Loucy (cell line): Measurements from ENCODE around the gene KAT2A.

ENCODE experiments used
- H2AFZ ChIP-seq: fragments of 200-600 bp; sonication (generic); 2 replicates; pipeline ENCODE4 v1.6.0; 2016; ENCODE audit warnings: antibody characterized with exemption, mild to moderate bottlenecking, low read length, moderate library complexity
- H3F3A ChIP-seq: fragments of 200-600 bp; 2 replicates; pipeline ENCODE4 v1.6.0; 2016; ENCODE audit warnings: antibody characterized with exemption, low read depth, mild to moderate bottlenecking
- H3K27me3 ChIP-seq: fragments of 200-600 bp; sonication (generic); 2 replicates; pipeline ENCODE4 v1.6.1; 2014; ENCODE audit warnings: low read length, mild to moderate bottlenecking; ENCODE audit not compliant: insufficient read depth, poor library complexity, severe bottlenecking
- H3K36me3 ChIP-seq: fragments of 200-600 bp; sonication (generic); 2 replicates; pipeline ENCODE4 v1.6.1; 2016; ENCODE audit warnings: low read length; ENCODE audit not compliant: insufficient read depth
- H3K4me1 ChIP-seq: fragments of 200-600 bp; sonication (generic); 2 replicates; pipeline ENCODE4 v1.5.1; 2014; ENCODE audit warnings: low read length, mild to moderate bottlenecking; ENCODE audit not compliant: insufficient read depth, poor library complexity, severe bottlenecking
- H3K4me2 ChIP-seq: fragments of 200-600 bp; sonication (generic); 2 replicates; pipeline ENCODE4 v1.6.0; 2014; ENCODE audit warnings: antibody characterized with exemption, low read length, low read depth, mild to moderate bottlenecking; ENCODE audit not compliant: poor library complexity, severe bottlenecking
- H3K4me3 ChIP-seq: fragments of 200-600 bp; sonication (generic); 2 replicates; pipeline ENCODE4 v1.5.1; 2014; ENCODE audit warnings: low read length, mild to moderate bottlenecking, mixed read lengths; ENCODE audit not compliant: poor library complexity, severe bottlenecking
- H3K79me2 ChIP-seq: fragments of 200-600 bp; sonication (generic); 2 replicates; pipeline ENCODE4 v1.6.1; 2014; ENCODE audit warnings: low read length; ENCODE audit not compliant: insufficient read depth
- H3K9ac ChIP-seq: fragments of 200-600 bp; sonication (generic); 2 replicates; pipeline ENCODE4 v1.6.0; 2014; ENCODE audit warnings: mild to moderate bottlenecking, low read depth, low read length, moderate library complexity; ENCODE audit not compliant: poor library complexity, severe bottlenecking
- H3K9me2 ChIP-seq: fragments of 200-600 bp; sonication (generic); replicated peaks from 2 replicates; pipeline ENCODE4 v1.6.1; 2016; ENCODE audit warnings: low read depth, low read length, mixed read lengths
- H3K9me3 ChIP-seq: fragments of 200-600 bp; sonication (generic); 2 replicates; pipeline ENCODE4 v1.6.1; 2014; ENCODE audit warnings: mild to moderate bottlenecking, antibody characterized with exemption, low read length, low read depth; ENCODE audit not compliant: insufficient read depth
- H4K20me1 ChIP-seq: fragments of 200-600 bp; sonication (generic); 2 replicates; pipeline ENCODE4 v1.6.0; 2014; ENCODE audit warnings: antibody characterized with exemption, low read length, mild to moderate bottlenecking; ENCODE audit not compliant: insufficient read depth, poor library complexity, severe bottlenecking
- EZH2phosphoT487 ChIP-seq: fragments of 200-600 bp; IDR thresholded peaks from 2 replicates; pipeline ENCODE4 v1.6.1; 2018; ENCODE audit warnings: antibody characterized with exemption, mild to moderate bottlenecking, moderate library complexity, borderline replicate concordance
- TF ChIP-seq, protein P1 (sequence below): fragments of 200-600 bp; sonication (generic); conservative IDR thresholded peaks from 2 replicates; pipeline ENCODE4 v1.5.1; 2014; ENCODE audit warnings: mild to moderate bottlenecking, antibody characterized with exemption, low read length

The KAT2A gene

DNA sequence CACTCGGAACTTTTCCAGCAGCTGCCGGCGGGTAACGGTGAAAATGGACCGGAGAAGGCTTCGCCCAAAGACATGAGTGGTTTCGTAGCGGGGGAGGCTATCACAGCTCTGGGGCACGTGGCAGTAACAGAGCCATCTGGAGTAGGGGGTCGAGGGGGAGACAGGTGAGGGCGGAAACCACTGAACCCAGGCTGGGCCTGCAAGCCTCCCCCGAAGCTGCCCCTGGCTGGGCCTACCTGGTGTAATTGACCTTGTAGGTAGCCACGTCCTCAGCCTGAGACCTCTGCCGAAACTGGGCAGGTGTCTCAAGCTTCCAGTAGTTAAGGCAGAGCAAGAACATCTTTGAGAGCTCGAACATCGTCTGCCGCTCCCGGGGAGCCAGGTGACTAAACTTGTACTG, 1.9 kb downstream of the KAT2A start:
- H3K4me1 ChIP-seq = peaks cover 13% of the 10 kb centered on the region
- peak overlapping the region; percentile 89 for H3K4me2 ChIP-seq
- no peaks in the 10 kb centered on the region for H3K27me3 ChIP-seq
- H3K36me3 ChIP-seq = peaks cover 6% of the 10 kb centered on the region; the same call in 1 of the 2 replicates
- no peak overlapping the region for H2AFZ ChIP-seq
- TF ChIP-seq, protein P1, sequence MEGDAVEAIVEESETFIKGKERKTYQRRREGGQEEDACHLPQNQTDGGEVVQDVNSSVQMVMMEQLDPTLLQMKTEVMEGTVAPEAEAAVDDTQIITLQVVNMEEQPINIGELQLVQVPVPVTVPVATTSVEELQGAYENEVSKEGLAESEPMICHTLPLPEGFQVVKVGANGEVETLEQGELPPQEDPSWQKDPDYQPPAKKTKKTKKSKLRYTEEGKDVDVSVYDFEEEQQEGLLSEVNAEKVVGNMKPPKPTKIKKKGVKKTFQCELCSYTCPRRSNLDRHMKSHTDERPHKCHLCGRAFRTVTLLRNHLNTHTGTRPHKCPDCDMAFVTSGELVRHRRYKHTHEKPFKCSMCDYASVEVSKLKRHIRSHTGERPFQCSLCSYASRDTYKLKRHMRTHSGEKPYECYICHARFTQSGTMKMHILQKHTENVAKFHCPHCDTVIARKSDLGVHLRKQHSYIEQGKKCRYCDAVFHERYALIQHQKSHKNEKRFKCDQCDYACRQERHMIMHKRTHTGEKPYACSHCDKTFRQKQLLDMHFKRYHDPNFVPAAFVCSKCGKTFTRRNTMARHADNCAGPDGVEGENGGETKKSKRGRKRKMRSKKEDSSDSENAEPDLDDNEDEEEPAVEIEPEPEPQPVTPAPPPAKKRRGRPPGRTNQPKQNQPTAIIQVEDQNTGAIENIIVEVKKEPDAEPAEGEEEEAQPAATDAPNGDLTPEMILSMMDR = no peak
- TF ChIP-seq EZH2phosphoT487 = no peak
- no peaks in the 10 kb centered on the region for H4K20me1 ChIP-seq
- H3K4me3 ChIP-seq = peak overlapping the region; percentile 94
- H3F3A ChIP-seq = no peaks in the 10 kb centered on the region
- peak overlapping the region; percentile 44 for H3K9ac ChIP-seq
- H3K9me2 ChIP-seq = no peaks in the 10 kb centered on the region
- peaks cover 15% of the 10 kb centered on the region; the same call in 1 of the 2 replicates for H3K79me2 ChIP-seq
- H3K9me3 ChIP-seq = no peaks in the 10 kb centered on the region

DNA sequence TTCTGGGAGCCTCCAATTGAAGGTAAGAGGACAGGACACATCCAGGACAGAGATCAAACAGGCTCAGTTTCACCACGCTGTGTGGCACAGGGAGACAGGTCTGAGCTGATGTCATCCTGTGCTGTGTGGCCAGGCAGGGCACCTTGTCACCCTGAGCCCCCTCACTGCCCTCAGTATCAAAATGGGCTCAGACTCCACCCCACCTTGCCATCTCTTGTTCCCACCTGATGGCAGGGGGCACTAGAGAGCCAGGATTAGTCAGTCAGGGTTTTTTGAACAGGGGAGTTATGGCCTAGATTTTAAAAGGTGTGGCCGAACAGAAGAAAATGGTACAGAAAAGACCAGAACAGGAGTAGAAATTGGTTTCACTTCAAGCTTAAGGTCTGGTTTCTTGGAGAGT, 2.6 kb downstream of the KAT2A start:
- Histone ChIP-seq H3K27me3 (no peaks in the 10 kb centered on the region), H3K4me3 (no peak overlapping the region), H3K36me3 (peaks cover 4% of the 10 kb centered on the region; the same call in 1 of the 2 replicates), H3K9me3 (no peaks in the 10 kb centered on the region), H3K9me2 (no peaks in the 10 kb centered on the region), H4K20me1 (no peaks in the 10 kb centered on the region), H3K4me2 (peak overlapping the region; percentile 30), H3F3A (no peaks in the 10 kb centered on the region), H3K9ac (no peak overlapping the region), H2AFZ (no peak overlapping the region), H3K79me2 (peaks cover 17% of the 10 kb centered on the region; the same call in 1 of the 2 replicates), H3K4me1 (peaks cover 13% of the 10 kb centered on the region)
- TF ChIP-seq EZH2phosphoT487 = no peak
- TF ChIP-seq, protein P1 = peak; percentile 74

DNA sequence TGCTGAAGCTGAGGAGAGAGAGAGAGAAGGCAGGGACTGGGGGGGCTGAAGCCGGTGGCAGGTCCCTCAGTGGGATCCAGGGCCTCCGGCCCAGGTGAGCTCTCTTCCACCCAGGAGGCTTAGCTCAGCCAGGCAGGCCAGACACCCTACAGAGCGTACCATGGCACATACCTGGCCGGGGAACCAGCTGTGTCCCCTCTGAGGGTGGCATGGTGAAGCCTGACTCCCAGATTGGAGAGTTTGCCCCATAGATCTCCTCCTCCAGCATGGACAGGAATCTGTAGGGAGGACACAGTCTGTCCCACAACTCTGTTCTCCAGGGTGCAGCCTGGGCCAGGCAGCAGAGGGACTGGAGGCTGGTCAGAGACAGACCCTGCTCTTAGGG, 3.0 kb downstream of the KAT2A start:
- TF ChIP-seq EZH2phosphoT487 = no peak
- TF ChIP-seq, protein P1 = no peak
- Histone ChIP-seq H2AFZ (no peak overlapping the region), H3F3A (no peaks in the 10 kb centered on the region), H3K4me1 (peaks cover 16% of the 10 kb centered on the region), H3K9me2 (no peaks in the 10 kb centered on the region), H3K36me3 (peaks cover 3% of the 10 kb centered on the region; the same call in 1 of the 2 replicates), H3K4me3 (no peak overlapping the region), H3K27me3 (no peaks in the 10 kb centered on the region), H3K9me3 (no peaks in the 10 kb centered on the region), H3K4me2 (no peak overlapping the region), H3K9ac (no peak overlapping the region), H4K20me1 (no peaks in the 10 kb centered on the region), H3K79me2 (peaks cover 20% of the 10 kb centered on the region; the same call in 1 of the 2 replicates)
